GM19240 (cell line): ENCODE measurements around the gene CTSH.

Source experiments
- DNase-seq: peaks from one replicate; pipeline ENCODE4 v3.0.0; 2011; ENCODE audit warnings: low spot score; ENCODE audit not compliant: insufficient read length

The CTSH gene, protein sequence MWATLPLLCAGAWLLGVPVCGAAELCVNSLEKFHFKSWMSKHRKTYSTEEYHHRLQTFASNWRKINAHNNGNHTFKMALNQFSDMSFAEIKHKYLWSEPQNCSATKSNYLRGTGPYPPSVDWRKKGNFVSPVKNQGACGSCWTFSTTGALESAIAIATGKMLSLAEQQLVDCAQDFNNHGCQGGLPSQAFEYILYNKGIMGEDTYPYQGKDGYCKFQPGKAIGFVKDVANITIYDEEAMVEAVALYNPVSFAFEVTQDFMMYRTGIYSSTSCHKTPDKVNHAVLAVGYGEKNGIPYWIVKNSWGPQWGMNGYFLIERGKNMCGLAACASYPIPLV

GRCh38 chr15:78944669-78945407 is at the start of gene CTSH:
Gene CTSH (minus strand): TSS chr15:78945046. CDS start chr15:78944981, 65 bp downstream.
- DNase-seq: peak; percentile 57

DNA sequence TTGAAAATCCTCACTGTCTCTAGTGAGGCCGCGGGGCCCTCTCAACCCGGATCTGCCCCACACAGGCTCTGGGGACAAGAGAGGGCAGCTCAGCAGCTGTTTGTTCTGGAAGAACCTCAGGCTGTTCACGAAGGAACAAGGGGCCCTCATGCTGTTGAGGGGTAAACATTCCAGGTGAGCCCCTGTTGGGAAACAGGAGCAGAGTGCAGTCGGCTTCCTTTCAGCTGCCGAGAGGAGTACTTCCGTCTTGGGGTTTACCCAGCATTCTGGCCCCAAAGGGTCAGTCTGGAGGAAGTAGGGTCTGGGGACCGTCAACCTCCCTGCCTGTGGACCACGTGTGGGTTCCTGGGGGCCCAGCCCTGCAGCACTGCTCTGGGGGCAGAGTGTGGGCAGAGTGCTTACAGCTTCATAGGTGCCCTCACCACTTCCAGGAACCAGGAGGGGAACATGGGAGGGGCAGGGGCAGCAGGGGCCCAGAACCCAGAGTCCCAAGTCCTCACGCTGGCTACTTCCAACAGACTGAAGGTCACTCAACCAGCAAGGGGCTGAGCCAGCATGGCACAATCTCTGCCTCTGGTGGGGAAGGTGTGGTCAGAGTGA is 49.2 kb upstream of the CTSH start:
- DNase-seq: no peak

- no peak for DNase-seq
These were observed 48.5 kb upstream of the CTSH start for GRCh38 chr15:78993257-78993930.

DNA sequence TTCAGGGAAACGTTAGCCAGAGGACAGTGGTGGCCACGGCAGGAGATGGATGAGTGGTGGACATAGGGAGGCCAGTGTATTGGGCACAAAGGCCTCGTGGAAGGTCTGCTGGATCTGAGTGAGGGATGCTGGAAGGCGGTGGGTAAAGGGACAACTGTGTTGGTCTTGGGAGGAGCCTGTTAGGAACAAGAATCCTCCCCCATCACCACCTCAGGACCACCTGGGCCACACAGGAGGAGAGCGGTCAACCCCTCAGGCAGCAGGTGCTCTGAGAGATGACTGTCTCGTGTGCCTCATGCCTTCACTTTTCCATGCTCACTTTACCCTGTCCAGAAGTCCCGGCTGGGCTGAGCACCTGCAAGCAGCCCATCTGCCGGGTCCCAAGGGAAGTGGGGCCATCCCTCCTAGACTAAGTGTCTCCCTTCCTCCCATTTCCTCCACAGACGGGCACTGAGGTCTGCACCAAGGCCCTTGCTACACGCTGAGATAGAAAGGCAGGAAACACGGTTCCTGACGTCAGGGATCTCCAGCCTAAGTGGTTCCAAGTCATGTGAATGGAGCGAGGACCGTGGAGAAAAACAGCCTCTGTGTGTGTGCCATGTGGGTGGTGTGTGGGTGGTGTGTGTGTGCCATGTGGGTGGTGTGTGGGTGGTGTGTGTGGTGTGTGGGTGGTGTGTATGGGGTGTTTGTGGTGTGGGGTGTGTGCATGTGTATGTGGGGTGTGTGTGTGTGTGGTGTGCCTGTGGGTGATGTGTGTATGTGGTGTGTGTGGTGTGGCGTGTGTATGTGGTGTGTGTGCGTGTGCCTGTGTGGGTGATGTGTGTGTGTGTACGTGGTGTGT is 47.8 kb upstream of the CTSH start:
- DNase-seq: no peak

DNA sequence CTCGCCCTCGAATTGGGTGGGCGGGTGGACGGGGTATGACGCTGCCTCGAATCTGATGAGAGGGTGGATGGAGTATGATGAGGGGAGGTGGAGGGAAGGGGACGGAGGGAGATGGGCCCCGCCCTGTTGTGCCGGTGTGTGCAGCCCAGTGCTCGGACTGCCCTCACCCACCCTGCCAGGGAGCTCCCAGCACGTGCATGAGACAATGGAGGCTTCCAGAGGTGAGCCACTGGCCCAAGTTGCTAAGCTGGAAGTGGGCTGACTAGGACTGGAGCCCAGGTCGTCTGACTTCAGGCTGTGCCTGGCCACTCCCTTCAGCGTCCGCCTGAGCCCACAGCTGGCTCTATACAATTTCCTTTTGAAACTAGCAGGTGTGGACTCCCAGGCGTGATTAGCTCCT is 47.0 kb upstream of the CTSH start:
- no peak for DNase-seq

DNA sequence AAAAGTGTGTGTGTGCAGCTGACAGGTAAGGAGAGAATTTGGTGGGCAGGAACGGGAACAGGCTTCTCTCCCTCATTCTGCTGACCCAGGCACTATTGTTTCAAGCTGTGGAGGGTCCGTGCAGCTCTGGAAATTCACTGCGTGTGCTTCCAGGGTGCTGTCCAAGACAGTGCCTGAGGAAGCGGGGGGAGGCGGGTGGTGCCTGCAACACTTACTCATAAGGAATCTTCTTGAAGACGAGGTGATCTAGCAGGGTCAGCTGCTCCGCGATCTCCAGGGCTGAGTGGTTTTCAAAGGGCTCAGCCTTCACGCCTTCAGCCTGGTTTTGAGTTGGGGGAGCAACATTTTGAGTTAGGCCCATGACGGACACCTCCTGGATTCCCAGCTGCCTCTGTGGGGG is 46.6 kb upstream of the CTSH start:
- no peak for DNase-seq

GRCh38 chr15:78990278-78990677 is 45.4 kb upstream of the CTSH start:
- no peak for DNase-seq

DNA sequence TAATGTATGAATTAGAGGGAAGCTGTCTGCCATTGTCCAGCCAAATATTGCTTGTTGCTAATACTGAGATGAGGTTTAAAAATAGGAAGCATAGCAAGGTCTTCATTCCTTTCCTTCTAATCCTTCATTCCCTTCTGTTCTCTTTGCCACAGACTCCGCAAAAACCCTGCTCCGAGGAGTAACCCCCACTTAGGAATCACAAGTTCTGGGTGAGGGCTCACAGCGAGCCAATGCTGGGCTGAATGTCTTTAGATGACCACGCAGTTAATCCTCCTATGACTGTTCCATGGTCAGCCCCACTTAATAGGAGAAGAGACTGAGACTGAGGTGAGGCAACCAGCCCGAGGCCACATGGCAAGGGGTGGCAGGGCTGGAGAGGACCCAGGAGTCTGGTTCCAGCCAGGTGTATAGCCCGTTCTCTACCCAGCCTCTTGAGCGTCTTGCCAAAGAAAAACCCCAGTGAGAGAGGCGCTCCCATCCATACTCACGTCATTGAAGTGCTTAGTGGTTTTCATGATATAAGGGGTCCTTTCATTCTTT is 44.9 kb upstream of the CTSH start:
- DNase-seq: no peak

GRCh38 chr15:78988361-78988911 is 43.6 kb upstream of the CTSH start:
- peak; percentile 40 for DNase-seq

GRCh38 chr15:78987556-78988360 is 42.9 kb upstream of the CTSH start:
- no peak for DNase-seq

- no peak for DNase-seq
These were observed 41.1 kb upstream of the CTSH start for GRCh38 chr15:78985859-78986475.

DNA sequence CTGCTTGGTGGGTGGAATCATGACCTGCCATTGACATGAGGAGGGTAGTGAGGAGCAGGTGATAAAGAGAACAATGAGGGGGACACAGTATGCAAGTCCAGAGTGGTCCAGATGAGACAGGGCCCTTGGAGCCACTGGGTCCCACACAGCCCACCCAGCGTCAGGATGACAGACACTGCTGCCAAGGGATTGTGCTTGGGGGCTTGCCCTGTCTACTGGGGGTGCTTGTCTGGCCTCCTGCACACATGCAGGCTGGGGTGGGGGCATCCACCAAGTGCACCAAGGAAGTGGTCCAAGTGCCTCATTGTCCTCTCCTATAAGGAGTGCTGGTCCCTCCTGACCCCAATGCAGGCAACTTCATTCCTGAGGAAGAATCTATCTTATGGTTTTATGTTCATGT is 39.2 kb upstream of the CTSH start:
- DNase-seq: no peak

- DNase-seq: no peak
These were observed 38.5 kb upstream of the CTSH start for GRCh38 chr15:78983146-78983918.

GRCh38 chr15:78982736-78983135 is 37.9 kb upstream of the CTSH start:
- no peak for DNase-seq

DNA sequence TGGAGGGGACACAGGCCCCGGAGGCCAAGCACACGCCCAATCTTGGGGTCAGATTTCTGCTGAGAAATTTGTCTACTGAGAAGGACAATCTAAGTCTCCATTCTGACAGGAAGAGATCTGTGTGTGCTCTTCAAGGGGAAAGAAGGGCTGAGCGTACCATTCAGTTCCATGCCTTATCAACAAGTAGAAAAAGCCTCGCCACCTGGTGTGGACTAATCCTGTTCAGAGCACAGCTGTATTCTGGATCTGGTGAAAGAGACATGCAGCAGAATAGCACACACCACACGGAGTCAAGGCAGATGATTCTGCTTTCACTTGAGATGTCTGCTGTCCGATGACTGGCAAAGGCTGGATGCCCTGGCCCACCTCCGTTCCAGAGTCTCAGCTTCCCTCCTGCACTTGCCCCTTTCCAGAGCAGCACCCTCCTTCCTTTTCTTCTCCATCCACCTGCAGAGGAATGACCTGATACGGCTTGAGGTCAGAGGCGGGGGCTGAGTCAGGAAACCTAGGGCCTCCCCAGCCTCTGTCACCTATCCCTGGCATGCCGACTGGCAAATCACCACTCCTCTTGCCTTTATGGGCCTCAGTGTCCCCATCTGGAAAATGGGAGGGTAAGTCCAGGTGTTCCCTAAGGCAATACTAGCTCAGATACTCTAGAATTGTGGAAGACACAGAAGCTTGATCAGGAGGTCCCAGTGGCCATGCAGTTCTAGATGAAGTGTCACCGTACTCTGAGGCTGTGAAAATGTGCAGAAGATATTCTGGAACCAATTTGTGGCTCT is 36.9 kb upstream of the CTSH start:
- no peak for DNase-seq

- DNase-seq: peak; percentile 26
These were observed 34.8 kb upstream of the CTSH start for GRCh38 chr15:78979456-78980320.
